GM19035 (cell line): ENCODE results near the gene DARS1.
"Not testable (repeated sequence)": the region's sequence is repeated elsewhere in the genome, so short reads cannot be mapped to it uniquely, and the experiment has no call there.

Experiments
- ATAC-seq: cut with Tn5 transposase; IDR thresholded peaks from one replicate; pipeline ENCODE4 v1.9.1; 2021; ENCODE audit not compliant: unreplicated experiment

DARS1 gene

GRCh38 chr2:135985826-135986393 is 484 bp upstream of the DARS1 start:
- ATAC-seq = peak; percentile 44

- peak; percentile 30 for ATAC-seq
These were observed 1.0 kb downstream of the DARS1 start for GRCh38 chr2:135984199-135985017.

- no peak for ATAC-seq
These were observed 4.9 kb downstream of the DARS1 start for GRCh38 chr2:135980434-135981079.

- ATAC-seq = no peak
These were observed 9.7 kb downstream of the DARS1 start for GRCh38 chr2:135975702-135976101.

- ATAC-seq = no peak
These were observed 11.4 kb downstream of the DARS1 start for GRCh38 chr2:135974036-135974435.

- no peak for ATAC-seq
These were observed 15.6 kb downstream of the DARS1 start for GRCh38 chr2:135969655-135970387.

GRCh38 chr2:135965756-135966155 is 19.7 kb downstream of the DARS1 start:
- ATAC-seq = no peak

- ATAC-seq = not testable (repeated sequence)
These were observed 21.0 kb downstream of the DARS1 start for GRCh38 chr2:135964404-135964803.

- ATAC-seq = no peak
These were observed 21.6 kb downstream of the DARS1 start for GRCh38 chr2:135963841-135964240.

GRCh38 chr2:135962366-135963123 is 22.9 kb downstream of the DARS1 start:
- no peak for ATAC-seq

- ATAC-seq = no peak
These were observed 24.5 kb downstream of the DARS1 start for GRCh38 chr2:135960656-135961551.

- ATAC-seq = no peak
These were observed 25.3 kb downstream of the DARS1 start for GRCh38 chr2:135960150-135960549.

- ATAC-seq = not testable (repeated sequence)
These were observed 26.5 kb downstream of the DARS1 start for GRCh38 chr2:135958927-135959326.

GRCh38 chr2:135954020-135954601 is 31.3 kb downstream of the DARS1 start:
- ATAC-seq = no peak

- no peak for ATAC-seq
These were observed 32.5 kb downstream of the DARS1 start for GRCh38 chr2:135952891-135953290.

- no peak for ATAC-seq
These were observed 34.3 kb downstream of the DARS1 start for GRCh38 chr2:135951041-135951583.

- ATAC-seq = no peak
These were observed 35.8 kb downstream of the DARS1 start for GRCh38 chr2:135949451-135950234.

GRCh38 chr2:135948642-135949355 is 36.6 kb downstream of the DARS1 start:
- ATAC-seq = peak; percentile 77
